ENCODE results near the gene C4orf50.
A peak's percentile ranks its signal among the peaks of the same experiment; 100 is the strongest.
"Not testable (repeated sequence)": the region's sequence is repeated elsewhere in the genome, so short reads cannot be mapped to it uniquely, and the experiment has no call there.

Gene C4orf50

DNA sequence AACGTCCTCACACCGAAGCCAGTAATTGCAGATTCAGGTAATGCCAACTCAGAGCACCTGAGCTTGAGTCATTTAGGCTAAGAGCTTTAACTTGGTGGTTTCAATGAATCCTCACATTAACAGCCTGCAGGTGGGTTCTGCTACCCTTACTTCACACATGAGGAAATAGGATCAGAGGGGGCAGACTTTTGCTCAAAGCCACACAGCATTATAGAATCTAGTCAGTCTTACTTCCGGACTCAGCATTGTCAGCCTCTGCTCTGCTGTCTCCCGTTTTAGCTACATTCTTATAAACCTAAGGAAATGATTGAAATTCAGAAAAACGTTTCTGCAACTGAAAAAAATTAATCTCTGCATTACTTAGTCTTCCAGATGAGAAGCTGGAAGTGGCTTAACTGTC is 6.0 kb downstream of the C4orf50 start:
- DNase-seq: no peak

- DNase-seq: no peak
Measured at GRCh38 chr4:6011686-6012085, 6.5 kb downstream of the C4orf50 start.

- no peak for DNase-seq
Measured at GRCh38 chr4:6011271-6011671, 7.0 kb downstream of the C4orf50 start.

GRCh38 chr4:6010789-6011188 is 7.4 kb downstream of the C4orf50 start:
- DNase-seq: no peak

DNA sequence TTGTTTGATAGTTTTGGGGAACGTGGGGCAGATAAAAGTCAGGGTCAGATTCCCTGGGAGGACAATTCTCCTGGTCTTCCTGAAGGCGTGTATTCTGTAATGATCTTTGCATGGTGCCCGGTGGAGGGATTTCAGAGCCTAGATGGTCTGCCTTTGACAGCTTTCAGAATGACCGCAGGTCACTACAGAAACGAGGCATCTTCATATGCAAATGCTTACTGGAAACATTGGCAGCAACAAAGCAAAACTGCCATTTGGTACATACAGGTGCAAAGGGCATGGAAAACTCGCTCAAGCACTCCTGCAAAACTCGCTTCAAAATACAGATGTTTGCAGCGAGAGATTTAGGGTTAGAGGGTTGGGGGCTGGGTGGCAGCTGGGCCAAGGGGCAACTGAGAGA is 8.8 kb downstream of the C4orf50 start:
- no peak for DNase-seq

DNA sequence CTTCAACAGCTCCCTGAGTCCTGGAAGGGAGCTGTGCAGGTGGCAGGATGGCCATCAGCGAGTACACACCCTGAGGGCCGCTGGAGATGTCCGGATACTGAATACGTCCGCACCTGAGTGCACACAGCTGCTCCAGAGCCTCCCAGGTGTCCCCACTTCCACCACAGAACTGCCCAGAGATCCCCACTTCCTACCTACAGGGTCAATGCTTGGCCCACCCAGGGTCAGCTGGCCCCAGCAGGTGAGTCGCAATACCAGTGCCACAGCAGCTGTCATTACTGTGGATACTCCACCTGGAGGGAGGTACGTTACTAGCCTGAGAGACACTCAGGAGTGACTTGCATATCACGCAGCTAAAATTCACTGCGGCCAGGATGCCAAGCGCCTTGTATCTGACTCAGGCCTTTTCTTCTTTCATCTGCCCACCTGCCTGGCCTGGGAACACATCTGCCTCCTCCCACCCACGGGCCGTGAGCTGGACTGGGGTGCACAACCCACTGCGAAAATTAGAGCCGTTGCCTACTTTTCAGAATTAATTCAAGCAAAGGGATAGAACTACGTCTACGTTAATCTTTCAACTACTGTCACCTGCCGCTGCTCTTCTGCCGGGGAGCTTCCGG is 9.4 kb downstream of the C4orf50 start:
- no peak for DNase-seq

- no peak for DNase-seq
Measured at GRCh38 chr4:6008092-6008551, 10.1 kb downstream of the C4orf50 start.

GRCh38 chr4:6005175-6005574 is 13.1 kb downstream of the C4orf50 start:
- DNase-seq: no peak

- DNase-seq: not testable (repeated sequence)
Measured at GRCh38 chr4:6003485-6003884, 14.7 kb downstream of the C4orf50 start.

DNA sequence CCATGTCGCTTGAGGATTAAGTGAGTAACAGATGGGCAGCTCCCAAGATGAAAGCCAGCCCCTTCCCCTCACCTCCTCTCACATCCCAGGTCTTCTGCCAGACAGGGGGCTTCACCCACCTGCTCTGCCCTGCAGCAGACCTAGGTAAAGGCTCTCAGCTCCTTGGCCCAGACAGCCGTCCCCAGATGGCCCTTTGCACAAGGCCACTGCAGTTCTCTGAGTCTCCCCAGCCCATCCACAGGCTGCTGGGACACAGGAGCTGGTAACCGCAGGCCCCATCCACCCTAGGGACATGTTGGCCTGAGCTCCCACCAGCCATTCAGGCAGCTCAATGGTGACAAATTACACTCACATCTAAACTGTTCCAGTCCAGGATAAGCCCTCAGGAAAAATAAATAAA is 15.3 kb downstream of the C4orf50 start:
- DNase-seq: no peak

GRCh38 chr4:6002492-6002833 is 15.8 kb downstream of the C4orf50 start:
- DNase-seq: no peak

- DNase-seq: no peak
Measured at GRCh38 chr4:6001680-6002491, 16.3 kb downstream of the C4orf50 start.

DNA sequence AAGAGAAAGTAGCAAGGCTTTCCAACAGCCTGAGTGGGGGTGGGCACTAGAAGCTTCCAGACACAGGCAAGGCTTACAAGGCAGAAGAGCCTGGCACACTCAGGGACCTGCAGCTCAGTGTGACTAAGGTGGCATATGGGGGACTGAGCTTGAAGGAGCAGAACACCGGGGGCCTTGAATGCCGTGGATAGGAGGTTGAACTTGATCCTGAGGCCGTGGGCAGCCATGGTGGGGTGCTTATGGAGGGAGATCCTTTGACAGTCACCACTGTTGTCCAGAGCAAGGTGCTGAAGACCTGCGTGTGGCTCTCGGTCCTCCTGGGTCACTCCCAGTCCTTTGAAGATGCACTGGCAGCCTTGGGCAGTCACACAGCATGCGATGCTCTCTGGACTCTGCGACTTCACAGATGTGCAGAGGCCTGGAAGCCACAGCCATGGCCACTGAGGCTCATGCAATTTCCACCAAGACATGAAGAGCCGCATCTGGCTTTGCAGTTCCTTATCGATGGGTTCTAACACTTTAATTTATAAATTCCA is 18.3 kb downstream of the C4orf50 start:
- DNase-seq: no peak

GRCh38 chr4:5999356-5999755 is 18.9 kb downstream of the C4orf50 start:
- no peak for DNase-seq

GRCh38 chr4:5998333-5998936 is 19.8 kb downstream of the C4orf50 start:
- DNase-seq: peak; percentile 55 to 73 (median 63)

DNA sequence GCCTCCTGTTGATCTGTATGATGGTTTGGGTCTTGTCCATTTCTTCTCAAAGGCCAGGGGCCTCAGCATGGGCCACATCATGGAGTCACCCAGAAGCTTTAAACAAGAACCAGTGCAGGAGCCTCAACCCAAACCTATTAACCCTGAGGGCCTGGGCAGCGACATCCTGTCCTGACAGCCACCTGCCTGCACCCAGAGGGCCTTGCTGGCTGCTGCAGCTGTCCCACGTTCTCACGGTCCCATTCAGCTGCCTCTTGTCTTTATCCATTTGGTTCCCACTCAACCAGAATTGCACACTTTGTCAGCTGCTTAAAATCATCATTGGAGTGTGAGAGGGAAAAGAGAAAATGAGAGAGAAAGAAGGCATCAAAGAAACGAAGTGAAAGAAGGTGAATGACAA is 21.6 kb downstream of the C4orf50 start:
- DNase-seq: no peak

DNA sequence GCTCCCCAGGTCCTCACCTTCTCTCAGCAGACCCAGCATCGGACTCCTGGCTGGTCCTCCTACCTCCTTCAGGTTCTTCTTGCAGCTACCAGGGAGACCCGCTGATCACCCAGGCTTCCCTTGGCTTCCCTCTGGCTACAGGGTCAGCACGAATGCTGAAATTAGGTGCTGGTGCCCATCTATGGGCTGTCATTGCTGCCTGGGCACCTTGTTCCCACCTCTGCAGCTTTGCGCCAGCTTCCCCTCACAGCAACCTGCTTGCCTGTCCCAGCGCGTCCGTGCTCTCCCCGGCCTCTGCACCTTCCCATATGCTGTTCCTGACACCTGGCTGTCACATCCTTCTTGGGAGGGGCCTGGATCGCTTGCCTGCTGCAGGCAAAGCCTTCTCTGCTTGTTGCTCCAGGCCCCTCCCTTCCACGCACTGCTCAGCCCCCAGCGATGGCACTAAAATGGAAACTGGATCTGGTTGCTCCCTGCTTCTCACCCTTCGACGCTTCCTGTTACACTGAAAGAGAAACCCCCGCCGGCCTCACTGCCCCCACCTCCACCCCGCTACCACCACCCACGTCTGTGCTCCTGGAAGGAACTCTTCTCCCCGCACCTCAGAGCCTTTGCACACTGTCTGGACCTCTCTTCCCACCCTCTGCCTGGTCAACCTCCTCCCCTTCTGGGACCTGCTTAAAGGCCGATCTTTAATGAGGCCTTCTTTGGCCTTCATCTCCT is 22.2 kb downstream of the C4orf50 start:
- no peak for DNase-seq

GRCh38 chr4:5993876-5994811 is 24.1 kb downstream of the C4orf50 start:
- DNase-seq: no peak

DNA sequence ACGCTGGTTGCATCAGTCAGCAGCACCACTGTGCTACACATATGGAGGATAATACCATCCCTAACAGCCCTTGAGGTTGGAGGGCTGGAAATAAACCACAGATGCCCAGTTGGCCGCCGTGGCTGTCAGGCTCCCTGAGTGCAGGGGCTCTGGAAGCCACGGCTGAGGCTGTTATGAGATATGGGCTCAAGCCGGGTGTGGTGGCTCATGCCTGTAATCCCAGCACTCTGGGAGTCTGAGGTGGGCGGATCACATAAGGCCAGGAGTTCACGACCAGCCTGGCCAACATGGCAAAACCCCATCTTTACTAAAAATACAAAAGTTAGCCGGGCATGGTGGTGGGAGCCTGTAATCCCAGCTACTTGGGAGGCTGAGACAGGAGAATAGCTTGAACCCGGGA is 24.9 kb downstream of the C4orf50 start:
- DNase-seq: not testable (repeated sequence)

DNA sequence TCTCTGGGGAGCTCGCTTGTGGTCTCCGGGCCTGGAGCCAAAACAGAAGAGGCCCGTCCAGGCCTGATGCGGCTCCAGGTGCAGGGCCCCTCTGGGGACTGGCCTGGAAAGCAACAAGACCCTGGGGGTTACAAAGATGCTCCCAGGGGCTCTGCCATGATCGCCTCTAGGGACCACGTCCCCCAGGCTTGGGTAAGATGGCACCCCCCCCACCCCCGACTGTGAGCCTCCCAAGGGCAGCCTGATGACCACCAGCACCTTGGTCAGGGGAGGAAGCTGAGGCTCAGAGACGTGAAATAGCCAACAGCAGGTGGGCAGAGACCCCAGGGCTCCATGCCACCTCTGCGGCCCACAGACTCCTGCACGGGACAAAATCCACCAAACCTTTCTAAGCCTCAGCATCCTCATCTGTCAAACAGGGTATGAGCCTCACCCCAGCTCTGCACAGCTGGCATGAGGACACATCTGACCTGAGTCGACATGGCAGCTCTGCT is 25.4 kb downstream of the C4orf50 start:
- DNase-seq: no peak

DNA sequence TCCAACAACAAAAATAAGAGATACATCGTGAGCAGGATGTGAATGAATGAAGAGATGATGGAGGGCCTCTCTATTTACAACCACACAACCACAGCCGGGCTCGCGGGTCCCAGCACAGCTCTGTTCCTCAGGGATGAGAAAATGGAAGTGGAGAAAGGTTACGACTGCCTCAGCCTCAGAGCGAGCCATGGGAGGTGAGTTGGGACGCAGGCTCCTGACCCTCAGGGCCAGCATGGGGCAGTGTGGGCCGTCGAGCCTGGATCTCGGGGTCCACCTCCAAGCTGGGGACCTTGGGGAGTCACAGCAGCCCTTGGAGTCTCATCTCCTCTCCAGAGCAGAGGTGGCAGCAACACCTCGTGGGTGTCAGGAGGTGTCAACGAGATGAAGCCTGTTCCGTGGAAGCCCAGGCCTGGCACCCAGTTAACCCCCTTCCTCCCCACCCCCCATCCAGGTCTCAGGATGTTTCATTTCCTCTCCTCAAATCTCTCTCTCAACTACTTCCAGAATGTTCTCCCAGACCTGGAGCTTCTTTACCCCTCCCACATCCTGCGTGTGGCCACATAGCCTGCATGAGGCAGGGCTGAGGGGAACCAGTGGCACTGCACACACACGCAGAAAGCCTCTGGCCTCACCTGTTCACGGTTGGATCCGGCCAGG is 25.9 kb downstream of the C4orf50 start:
- no peak for DNase-seq
